Measurements from ENCODE around the gene FAT1. TPM values are rescaled to one million over a fixed set of nuclear protein-coding genes. Genes with fewer than 3 reads are reported as not detected.

FAT1 gene
- total RNA-seq, 1 donor from 2014 or later, result 344 TPM

GRCh38 chr4:186743261-186743660, 19.6 kb upstream of the FAT1 start:
- DNase-seq (ENCODE audit: low read depth), result no peak
- TF ChIP-seq, protein P1, sequence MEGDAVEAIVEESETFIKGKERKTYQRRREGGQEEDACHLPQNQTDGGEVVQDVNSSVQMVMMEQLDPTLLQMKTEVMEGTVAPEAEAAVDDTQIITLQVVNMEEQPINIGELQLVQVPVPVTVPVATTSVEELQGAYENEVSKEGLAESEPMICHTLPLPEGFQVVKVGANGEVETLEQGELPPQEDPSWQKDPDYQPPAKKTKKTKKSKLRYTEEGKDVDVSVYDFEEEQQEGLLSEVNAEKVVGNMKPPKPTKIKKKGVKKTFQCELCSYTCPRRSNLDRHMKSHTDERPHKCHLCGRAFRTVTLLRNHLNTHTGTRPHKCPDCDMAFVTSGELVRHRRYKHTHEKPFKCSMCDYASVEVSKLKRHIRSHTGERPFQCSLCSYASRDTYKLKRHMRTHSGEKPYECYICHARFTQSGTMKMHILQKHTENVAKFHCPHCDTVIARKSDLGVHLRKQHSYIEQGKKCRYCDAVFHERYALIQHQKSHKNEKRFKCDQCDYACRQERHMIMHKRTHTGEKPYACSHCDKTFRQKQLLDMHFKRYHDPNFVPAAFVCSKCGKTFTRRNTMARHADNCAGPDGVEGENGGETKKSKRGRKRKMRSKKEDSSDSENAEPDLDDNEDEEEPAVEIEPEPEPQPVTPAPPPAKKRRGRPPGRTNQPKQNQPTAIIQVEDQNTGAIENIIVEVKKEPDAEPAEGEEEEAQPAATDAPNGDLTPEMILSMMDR (IDR thresholded peaks at IDR 0.05; ENCODE audit: insufficient read depth, low read length, poor library complexity, severe bottlenecking), result no peak
- Histone ChIP-seq H3K4me3 (ENCODE audit: low read depth, low read length) (no peak overlapping the region), H3K27me3 (ENCODE audit: control insufficient read depth, insufficient read depth, low read length) (no peaks in the 10 kb centered on the region), H3K36me3 (ENCODE audit: control insufficient read depth, insufficient read depth, low read length) (no peaks in the 10 kb centered on the region)

DNA sequence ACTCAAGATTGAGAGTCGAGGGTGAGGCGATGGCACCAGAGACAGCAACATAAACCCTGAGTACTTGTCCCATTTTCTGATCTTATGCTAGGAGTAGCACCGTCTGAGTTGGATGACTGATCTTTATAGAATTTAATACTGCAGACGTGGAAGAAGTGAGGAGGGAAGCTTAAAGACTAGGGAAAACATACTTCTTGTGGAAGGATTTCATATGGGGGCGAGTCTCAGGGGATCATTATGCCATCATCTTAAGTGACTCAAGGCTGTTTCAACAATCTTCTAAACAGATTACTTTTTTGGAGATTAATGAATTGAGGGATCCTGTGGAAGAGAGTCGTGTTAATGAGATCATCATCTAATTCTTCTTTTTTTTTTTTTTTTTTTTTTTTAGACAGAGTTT, 17.2 kb upstream of the FAT1 start:
- no peaks in the 10 kb centered on the region for H3K36me3 ChIP-seq (ENCODE audit: control insufficient read depth, insufficient read depth, low read length)

GRCh38 chr4:186739802-186740434, 16.3 kb upstream of the FAT1 start:
- Histone ChIP-seq H3K36me3 (ENCODE audit: control insufficient read depth, insufficient read depth, low read length) (no peaks in the 10 kb centered on the region), H3K27me3 (ENCODE audit: control insufficient read depth, insufficient read depth, low read length) (no peaks in the 10 kb centered on the region), H3K4me3 (ENCODE audit: low read depth, low read length) (no peak overlapping the region)
- TF ChIP-seq, protein P1 (IDR thresholded peaks at IDR 0.05; ENCODE audit: insufficient read depth, low read length, poor library complexity, severe bottlenecking), result no peak
- no peak for DNase-seq (ENCODE audit: low read depth)

More for the DNA sequence above, 17.2 kb upstream of the FAT1 start:
- no peak for DNase-seq (ENCODE audit: low read depth)
- no peak overlapping the region for H3K4me3 ChIP-seq (ENCODE audit: low read depth, low read length)
- no peaks in the 10 kb centered on the region for H3K27me3 ChIP-seq (ENCODE audit: control insufficient read depth, insufficient read depth, low read length)
- TF ChIP-seq, protein P1 (IDR thresholded peaks at IDR 0.05; ENCODE audit: insufficient read depth, low read length, poor library complexity, severe bottlenecking), result no peak

- no peak for DNase-seq (ENCODE audit: low read depth)
- no peak overlapping the region for H3K4me3 ChIP-seq (ENCODE audit: low read depth, low read length)
- H3K27me3 ChIP-seq (ENCODE audit: control insufficient read depth, insufficient read depth, low read length), result no peaks in the 10 kb centered on the region
- TF ChIP-seq, protein P1 (IDR thresholded peaks at IDR 0.05; ENCODE audit: insufficient read depth, low read length, poor library complexity, severe bottlenecking), result no peak
- no peaks in the 10 kb centered on the region for H3K36me3 ChIP-seq (ENCODE audit: control insufficient read depth, insufficient read depth, low read length)
Observed at GRCh38 chr4:186739317-186739716, 15.7 kb upstream of the FAT1 start.

- no peak for DNase-seq (ENCODE audit: low read depth)
- Histone ChIP-seq H3K27me3 (ENCODE audit: control insufficient read depth, insufficient read depth, low read length) (no peaks in the 10 kb centered on the region), H3K36me3 (ENCODE audit: control insufficient read depth, insufficient read depth, low read length) (no peaks in the 10 kb centered on the region), H3K4me3 (ENCODE audit: low read depth, low read length) (no peak overlapping the region)
- TF ChIP-seq, protein P1 (IDR thresholded peaks at IDR 0.05; ENCODE audit: insufficient read depth, low read length, poor library complexity, severe bottlenecking), result no peak
Observed at GRCh38 chr4:186738421-186738820, 14.8 kb upstream of the FAT1 start.

DNA sequence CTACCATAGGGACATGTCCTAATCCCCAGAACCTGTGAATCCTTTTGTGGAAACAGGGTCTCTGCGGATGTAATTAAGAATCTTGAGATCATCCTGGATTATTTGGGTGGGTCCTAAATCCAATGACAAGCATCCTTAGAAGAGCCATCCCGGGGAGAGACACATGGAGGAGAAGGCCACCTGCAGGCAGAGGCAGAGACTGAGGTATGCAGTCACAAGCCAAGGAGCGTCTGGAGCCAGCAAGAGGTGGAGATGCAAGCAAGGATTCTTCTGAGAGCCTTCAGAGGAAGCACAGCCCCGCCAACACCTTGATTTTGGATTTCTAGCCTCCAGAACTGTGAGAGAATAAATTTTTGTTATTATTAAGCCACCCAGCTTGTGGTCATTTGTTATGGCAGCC, 13.8 kb upstream of the FAT1 start:
- Histone ChIP-seq H3K36me3 (ENCODE audit: control insufficient read depth, insufficient read depth, low read length) (no peaks in the 10 kb centered on the region), H3K27me3 (ENCODE audit: control insufficient read depth, insufficient read depth, low read length) (no peaks in the 10 kb centered on the region), H3K4me3 (ENCODE audit: low read depth, low read length) (no peak overlapping the region)
- no peak for DNase-seq (ENCODE audit: low read depth)
- TF ChIP-seq, protein P1 (IDR thresholded peaks at IDR 0.05; ENCODE audit: insufficient read depth, low read length, poor library complexity, severe bottlenecking), result no peak

Measured in kidney epithelial cell (primary cell).